Cerebellar nuclear complex (tissue), 1 donor: Measurements from ENCODE around the gene EXOC2.

Experiments
- DNase-seq, 2 experiments: peaks; one replicate each; lab custom pipeline; 2025; lab: John Stamatoyannopoulos, UW

The EXOC2 gene

GRCh38 chr6:692858-693722, at the start of gene EXOC2:
Gene EXOC2, minus strand, starts transcription at chr6:693139. Its CDS starts 55,321 bp downstream, at chr6:637818.
- peak in 1 of 2 experiments; percentile 69 for DNase-seq

- DNase-seq, result no peak
These were observed 48.7 kb upstream of the EXOC2 start for GRCh38 chr6:741410-742339.

GRCh38 chr6:736657-737446, 43.9 kb upstream of the EXOC2 start:
- no peak for DNase-seq

- no peak for DNase-seq
These were observed 40.7 kb upstream of the EXOC2 start for GRCh38 chr6:733431-734219.

- DNase-seq, result no peak
These were observed 39.0 kb upstream of the EXOC2 start for GRCh38 chr6:731924-732323.

- DNase-seq, result no peak
These were observed 36.8 kb upstream of the EXOC2 start for GRCh38 chr6:729606-730320.

- DNase-seq, result no peak
These were observed 34.9 kb upstream of the EXOC2 start for GRCh38 chr6:727856-728255.

GRCh38 chr6:723540-723939, 30.6 kb upstream of the EXOC2 start:
- DNase-seq, result no peak

GRCh38 chr6:722608-723007, 29.7 kb upstream of the EXOC2 start:
- DNase-seq, result no peak

- peak in 1 of 2 experiments; percentile 16 for DNase-seq
These were observed 29.2 kb upstream of the EXOC2 start for GRCh38 chr6:722077-722524.

- no peak for DNase-seq
These were observed 25.4 kb upstream of the EXOC2 start for GRCh38 chr6:718345-718744.

GRCh38 chr6:717135-717534, 24.2 kb upstream of the EXOC2 start:
- DNase-seq, result no peak

GRCh38 chr6:715709-716491, 23.0 kb upstream of the EXOC2 start:
- DNase-seq, result no peak

- no peak for DNase-seq
These were observed 21.2 kb upstream of the EXOC2 start for GRCh38 chr6:714100-714499.

- no peak for DNase-seq
These were observed 20.4 kb upstream of the EXOC2 start for GRCh38 chr6:713351-713750.

- no peak for DNase-seq
These were observed 19.9 kb upstream of the EXOC2 start for GRCh38 chr6:712805-713204.

GRCh38 chr6:711925-712324, 19.0 kb upstream of the EXOC2 start:
- DNase-seq, result no peak

- no peak for DNase-seq
These were observed 17.9 kb upstream of the EXOC2 start for GRCh38 chr6:710601-711571.
